OCI-M1 (cell line): ENCODE measurements around the gene ITPKB.

Experiments used
- DNase-seq: peaks from one replicate; lab custom pipeline; 2025; lab: John Stamatoyannopoulos, UW

Gene ITPKB

DNA sequence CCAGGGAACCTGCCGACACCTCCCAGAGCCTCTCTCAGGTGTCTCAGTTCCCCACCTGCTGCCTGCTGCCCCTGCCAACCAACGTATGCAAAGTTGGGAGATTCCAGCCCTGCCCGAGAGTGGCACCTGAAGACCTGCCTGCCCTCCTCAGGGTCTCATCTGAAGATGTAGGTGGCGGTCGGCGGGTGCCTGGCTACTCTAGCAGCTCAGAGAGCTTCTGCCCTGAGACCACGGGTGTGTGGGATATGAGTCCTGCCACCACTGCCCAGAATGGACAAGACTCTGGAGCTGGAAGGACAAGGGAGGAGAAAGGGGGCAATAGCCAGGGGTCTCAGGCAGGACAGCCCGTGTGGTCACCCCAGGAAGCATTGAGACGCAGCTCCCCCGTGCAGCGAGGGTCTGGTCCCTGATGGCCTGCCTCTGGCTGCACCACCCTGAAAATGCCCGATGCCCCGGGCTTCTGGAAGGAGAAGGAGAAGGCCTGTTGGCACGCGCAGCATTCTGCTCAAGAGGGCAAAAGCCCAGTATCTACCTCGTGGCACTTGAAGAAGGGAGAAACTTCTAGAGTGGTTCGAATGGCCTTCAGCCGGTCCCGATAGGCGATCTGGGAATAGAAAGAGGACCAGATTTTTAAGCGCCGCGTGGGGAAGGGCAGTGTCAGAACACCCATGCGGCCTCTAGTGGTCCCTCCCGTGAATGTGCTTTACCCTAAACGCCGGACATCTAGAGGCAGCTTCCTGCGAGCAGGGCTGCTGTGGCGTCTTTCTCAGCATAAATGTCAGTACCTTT is 101.7 kb downstream of the ITPKB start:
- DNase-seq: no peak

DNA sequence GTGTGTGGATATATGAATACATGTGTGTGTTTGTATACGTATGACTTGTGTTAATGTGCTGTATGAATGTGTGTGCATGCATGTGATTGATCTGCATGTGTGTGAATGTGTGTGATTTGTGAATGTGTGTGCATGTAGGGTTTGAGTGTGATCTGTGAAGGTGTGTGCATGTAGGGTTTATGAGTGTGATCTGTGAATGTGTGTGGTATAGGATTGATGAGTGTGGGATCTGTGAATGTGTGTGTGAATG is 102.3 kb downstream of the ITPKB start:
- DNase-seq: no peak

- DNase-seq: no peak
These were observed 103.6 kb downstream of the ITPKB start for GRCh38 chr1:226635456-226635941.

- DNase-seq: no peak
These were observed 104.4 kb downstream of the ITPKB start for GRCh38 chr1:226634611-226635246.

GRCh38 chr1:226634166-226634588 is 104.9 kb downstream of the ITPKB start:
- DNase-seq: peak; percentile 83

GRCh38 chr1:226633541-226634165 is 105.4 kb downstream of the ITPKB start:
- DNase-seq: no peak

DNA sequence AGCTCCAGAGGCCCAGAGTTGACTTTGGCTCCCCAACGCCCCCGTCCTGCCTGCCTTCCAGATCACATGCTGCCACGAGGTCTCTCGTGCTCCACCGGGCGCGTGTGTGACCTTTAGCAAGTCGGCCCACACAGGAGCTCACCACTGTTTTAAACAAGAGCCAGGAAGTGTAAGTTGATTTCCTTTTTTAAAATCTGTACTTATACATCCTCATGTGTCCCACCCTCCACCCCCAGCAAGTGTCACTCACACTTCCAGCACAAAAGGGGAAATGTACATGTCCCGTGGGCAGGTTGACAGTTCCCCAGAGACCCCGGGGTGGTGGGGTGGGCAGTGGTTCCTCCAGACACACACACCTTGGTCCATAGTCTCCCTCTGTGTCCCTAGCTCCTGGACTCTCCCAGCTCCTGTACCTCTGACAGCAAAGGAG is 106.1 kb downstream of the ITPKB start:
- no peak for DNase-seq

DNA sequence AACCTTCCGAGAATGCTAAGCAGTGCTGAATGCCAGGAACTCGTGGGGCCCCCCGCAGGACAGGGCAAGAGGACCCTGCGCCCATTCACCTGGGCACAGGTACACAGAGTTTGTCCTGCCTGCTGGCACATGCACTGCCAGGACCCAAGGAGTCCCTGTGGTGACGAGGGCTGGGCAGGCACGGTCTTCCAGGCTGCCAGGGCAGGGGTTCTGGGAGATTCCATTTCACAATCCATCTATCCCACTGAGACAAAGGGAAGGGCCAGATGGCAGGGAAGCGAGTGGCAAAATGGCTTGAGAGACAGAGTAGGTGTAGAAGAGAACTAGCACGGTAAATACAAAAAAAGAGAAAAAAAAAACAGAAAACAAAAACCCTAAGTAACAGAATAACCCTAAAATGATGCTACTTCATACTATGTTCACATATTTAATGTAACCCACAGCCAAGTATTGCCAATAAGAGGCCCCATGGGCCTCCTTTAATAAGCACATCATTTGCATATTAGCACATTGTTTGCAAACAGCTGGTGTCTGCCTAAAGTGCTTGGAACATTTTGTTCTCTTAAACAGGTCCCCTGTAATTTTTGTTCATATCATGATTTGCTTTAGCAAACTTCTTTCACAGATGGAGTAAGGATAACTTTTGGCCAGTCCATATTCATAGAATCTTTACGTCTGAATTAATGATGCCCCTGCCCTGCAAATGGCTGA is 106.8 kb downstream of the ITPKB start:
- no peak for DNase-seq

DNA sequence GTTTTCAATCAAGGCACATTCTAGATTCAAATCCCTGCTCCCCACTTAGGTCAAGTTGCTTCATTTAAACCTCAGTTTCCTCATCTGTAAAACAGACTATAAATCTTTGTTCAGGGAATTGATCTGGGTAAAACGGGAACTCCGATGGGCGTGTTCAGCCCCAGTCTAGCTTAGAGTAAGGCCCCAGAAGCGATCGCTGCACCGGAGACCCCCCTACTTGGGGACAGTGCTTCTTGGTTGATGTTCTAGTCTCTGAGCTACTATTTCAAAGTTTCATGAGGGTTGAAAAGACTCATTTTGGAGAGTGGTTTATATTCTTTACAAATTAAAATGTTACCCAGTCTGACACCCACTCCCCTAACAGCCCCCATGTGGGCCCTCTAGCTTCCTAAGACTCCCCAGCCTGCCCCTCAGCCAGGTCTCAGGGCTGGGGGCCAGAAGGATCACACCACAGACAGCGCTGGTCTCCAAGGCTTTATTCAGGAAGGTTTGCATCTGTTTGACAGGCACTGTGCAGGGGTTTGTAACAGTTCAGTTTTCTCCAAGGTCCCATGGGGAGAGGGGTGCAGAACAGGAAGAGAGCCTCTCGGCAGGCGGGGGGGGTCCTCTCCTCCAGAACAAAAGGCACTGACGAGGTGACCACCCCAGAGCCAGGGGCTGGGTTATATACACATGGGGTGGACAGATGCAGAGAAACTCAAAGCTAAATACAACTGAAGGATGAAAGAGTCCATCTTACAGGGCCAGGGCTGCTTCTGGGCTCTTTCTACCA is 107.7 kb downstream of the ITPKB start:
- DNase-seq: no peak

DNA sequence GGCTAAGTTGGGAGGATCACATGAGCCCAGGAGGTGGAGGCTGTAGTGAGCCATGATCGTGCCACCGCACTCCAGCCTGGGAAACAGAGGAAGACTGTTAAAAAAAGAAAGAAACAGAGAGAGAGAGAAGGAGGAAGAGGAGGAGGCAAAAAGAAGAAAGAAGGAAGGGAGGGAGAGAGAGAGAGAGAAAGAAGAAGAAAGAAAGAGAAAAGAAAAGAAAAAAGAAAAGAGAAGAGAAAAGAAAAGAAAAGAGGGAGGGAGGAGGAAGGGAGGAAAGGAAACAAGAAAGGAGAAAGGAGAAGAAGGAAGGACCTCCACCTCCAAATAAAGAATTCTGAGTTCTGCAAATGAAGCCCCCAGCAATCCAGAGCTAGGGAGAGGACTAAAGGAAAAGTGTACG is 108.5 kb downstream of the ITPKB start:
- DNase-seq: no peak

GRCh38 chr1:226629896-226630550 is 109.1 kb downstream of the ITPKB start:
- no peak for DNase-seq

DNA sequence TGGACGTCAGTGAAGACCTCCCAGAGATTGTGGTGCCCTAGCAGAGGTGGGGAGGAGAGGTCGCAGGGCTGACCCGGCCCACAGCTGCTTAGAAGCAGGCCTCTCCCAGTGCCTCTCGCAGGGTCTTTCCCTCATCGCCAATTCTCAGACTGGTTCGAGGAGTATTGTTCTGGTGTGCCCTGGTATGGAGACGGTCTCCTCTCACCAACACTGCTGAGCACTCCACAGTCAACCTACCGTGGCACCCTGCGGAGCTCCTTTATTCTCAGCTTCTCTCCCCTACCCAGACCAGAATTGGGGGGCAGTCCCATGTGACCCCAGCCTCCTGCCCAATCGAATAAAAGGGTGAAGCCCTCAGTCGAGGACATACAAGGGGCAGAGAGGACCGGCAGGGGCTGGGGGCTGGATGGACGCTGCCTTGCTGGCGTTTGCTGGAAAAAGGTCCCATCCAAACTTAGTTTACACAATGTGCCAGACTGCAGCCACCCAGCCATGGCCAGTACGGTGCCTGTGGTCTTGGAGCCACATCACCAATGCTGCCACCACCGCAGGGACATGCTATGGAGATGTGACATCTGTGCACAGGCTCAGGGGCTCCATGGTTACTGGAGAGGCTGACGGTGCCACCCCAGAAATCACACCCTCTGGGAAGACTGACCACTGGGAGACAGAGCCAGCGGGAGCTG is 109.7 kb downstream of the ITPKB start:
- DNase-seq: no peak

DNA sequence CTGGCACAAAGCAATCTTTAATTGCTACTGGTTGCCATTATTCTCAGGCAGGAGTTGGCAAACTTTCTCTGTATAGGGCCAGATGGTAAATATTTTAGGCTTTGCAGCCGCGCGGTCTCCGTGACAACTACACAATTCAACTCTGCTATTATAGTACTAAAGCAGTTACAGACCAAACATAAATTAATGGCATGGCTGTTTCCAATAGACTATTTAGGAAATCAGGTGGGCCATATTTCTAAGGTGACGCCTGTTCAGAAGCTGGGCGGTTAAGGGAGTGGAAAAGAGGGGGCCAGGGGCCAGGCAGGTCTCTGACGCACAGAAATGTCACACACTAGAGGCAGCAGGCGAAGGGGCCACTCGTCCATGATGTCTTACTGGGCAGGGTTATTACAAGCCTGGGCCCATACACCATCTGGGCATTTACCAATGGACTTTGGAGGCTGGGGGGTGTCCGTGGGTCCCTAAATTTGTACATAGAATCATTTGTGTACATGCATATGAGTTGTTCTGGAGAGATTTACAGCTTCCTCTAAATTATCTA is 110.4 kb downstream of the ITPKB start:
- DNase-seq: no peak

- DNase-seq: no peak
These were observed 111.0 kb downstream of the ITPKB start for GRCh38 chr1:226627924-226628611.

DNA sequence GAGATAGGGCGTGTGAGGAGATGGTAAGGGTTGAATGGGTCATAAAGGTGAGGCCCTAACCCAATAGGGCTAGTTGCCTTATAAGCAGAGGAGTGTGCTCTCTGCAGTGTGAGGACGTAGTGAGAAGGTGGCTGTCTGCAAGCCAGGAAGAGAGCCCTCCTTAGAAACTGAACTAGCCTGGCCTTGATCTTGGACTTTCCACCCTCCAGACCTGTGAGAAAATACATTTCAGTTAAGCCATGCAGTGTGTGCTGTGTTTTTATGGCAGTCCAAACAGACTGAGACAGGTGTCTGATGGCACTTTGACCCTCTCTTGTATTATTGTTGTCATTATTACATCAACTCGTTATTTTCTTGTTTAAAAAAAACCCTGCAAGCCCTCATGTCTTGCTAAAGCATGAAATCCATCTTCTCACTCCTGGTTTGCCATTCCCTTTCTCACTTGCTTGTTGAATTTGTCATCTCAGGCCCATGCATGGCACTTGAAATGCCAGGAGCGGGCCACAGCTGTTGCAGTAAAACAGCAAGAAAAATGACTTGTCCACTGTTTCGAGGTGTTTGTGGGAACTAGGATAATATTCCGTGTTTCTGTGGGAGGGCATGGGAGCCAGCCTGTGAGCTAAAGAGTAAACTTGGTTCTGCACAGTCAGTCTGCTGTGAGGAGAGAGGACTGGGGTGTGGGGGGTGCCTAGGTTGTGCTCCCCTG is 111.9 kb downstream of the ITPKB start:
- no peak for DNase-seq

GRCh38 chr1:226626577-226626956 is 112.5 kb downstream of the ITPKB start:
- DNase-seq: peak; percentile 87

- no peak for DNase-seq
These were observed 113.1 kb downstream of the ITPKB start for GRCh38 chr1:226625832-226626576.

DNA sequence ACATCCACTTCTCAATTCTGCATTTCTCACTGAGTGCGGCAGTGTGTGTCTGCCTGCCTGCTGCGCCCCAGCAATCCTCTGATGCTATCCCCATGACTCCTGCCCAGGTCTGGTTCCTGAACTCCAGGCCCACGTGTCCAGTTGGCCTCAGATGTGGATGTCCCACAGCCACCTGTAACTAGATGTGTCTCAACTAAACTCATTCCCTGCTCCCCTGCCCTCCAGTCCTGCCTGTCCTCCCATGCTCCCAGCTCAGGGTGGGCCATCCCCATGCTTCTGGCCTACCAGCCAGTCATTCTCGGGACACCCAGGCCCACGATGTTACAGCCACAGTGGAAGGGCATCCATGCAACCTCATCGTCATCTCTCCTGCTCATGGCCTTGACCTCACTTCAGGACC is 113.8 kb downstream of the ITPKB start:
- DNase-seq: no peak

DNA sequence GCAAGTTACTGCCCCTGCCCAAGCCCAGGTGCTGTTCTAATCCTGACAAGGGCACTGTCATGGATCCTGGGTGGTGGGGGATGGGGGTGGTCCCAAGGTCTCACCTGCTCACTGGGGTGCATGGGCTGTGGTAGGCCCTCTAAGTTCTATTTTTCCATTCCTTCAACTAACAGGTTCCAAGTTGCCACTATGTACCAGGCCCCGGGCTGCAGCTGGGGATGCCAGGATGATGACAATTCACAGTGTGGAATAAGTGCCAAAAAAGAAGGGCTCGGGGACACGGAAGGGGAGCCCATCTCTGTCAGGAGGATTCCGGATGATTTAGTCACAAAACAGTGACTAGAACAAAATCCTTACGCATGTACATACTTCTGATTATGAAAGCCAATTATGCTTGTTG is 114.6 kb downstream of the ITPKB start:
- no peak for DNase-seq
